SK-N-SH treated with all-trans-retinoic acid at 6 μM for 48 hours (cell line): ENCODE results near the gene EPB41L4A.
"Not testable (repeated sequence)": the region's sequence is repeated elsewhere in the genome, so short reads cannot be mapped to it uniquely, and the experiment has no call there.

ENCODE experiments used
- ATAC-seq: fragments of 200-7000 bp; cut with Tn5 transposase; 3 replicates; pipeline ENCODE4 v1.9.1; 2020; ENCODE audit warnings: mild to moderate bottlenecking, moderate library complexity
- ARNTL ChIP-seq: fragments of 450-650 bp; formaldehyde crosslinking; IDR thresholded peaks from 2 replicates; pipeline ENCODE4 v1.5.0; 2020; ENCODE audit warnings: low read depth, mild to moderate bottlenecking, moderate library complexity, borderline replicate concordance
- GLIS3 ChIP-seq: fragments of 250-450 bp; sonication (Bioruptor Pico); IDR thresholded peaks from 2 replicates; pipeline ENCODE4 v1.5.0; 2020; ENCODE audit warnings: mild to moderate bottlenecking, moderate library complexity
- ISL1 ChIP-seq: fragments of 250-450 bp; sonication (Bioruptor Pico); IDR thresholded peaks from 2 replicates; pipeline ENCODE4 v2.1.2; 2022; ENCODE audit warnings: mild to moderate bottlenecking, moderate library complexity
- RARB ChIP-seq: fragments of 250-450 bp; sonication (Bioruptor Pico); IDR thresholded peaks from 2 replicates; pipeline ENCODE4 v1.8.0; 2021; ENCODE audit warnings: mild to moderate bottlenecking, moderate library complexity
- TCF4 ChIP-seq: fragments of 250-450 bp; sonication (Bioruptor Pico); IDR thresholded peaks from 2 replicates; pipeline ENCODE4 v1.8.0; 2021; ENCODE audit warnings: mild to moderate bottlenecking, moderate library complexity, borderline replicate concordance
- TOX ChIP-seq: fragments of 250-450 bp; sonication (Bioruptor Pico); IDR thresholded peaks from 2 replicates; pipeline ENCODE4 v1.8.0; 2021; ENCODE audit warnings: mild to moderate bottlenecking, moderate library complexity, borderline replicate concordance
- ZC3H10 ChIP-seq: fragments of 250-450 bp; sonication (Bioruptor Pico); IDR thresholded peaks from 2 replicates; pipeline ENCODE4 v1.5.1; 2021; ENCODE audit warnings: mild to moderate bottlenecking, moderate library complexity
- ZNF70 ChIP-seq: fragments of 450-650 bp; formaldehyde crosslinking; IDR thresholded peaks from 2 replicates; pipeline ENCODE4 v1.5.0; 2020; ENCODE audit warnings: mild to moderate bottlenecking, moderate library complexity
- ZNF8 ChIP-seq: fragments of 450-650 bp; formaldehyde crosslinking; IDR thresholded peaks from 2 replicates; pipeline ENCODE4 v1.5.0; 2020; ENCODE audit warnings: mild to moderate bottlenecking, moderate library complexity
- TF ChIP-seq, protein P1 (sequence below): fragments of 250-450 bp; sonication (Bioruptor Pico); IDR thresholded peaks from 2 replicates; pipeline ENCODE4 v1.8.0; 2020; ENCODE audit warnings: mild to moderate bottlenecking, moderate library complexity, borderline replicate concordance
- TF ChIP-seq, protein P2 (sequence below): fragments of 250-450 bp; sonication (Bioruptor Pico); IDR thresholded peaks from 2 replicates; pipeline ENCODE4 v1.8.0; 2021; ENCODE audit warnings: low read depth, mild to moderate bottlenecking, moderate library complexity, borderline replicate concordance
- TF ChIP-seq, protein P3 (sequence below): fragments of 250-450 bp; sonication (Bioruptor Pico); IDR thresholded peaks from 2 replicates; pipeline ENCODE4 v1.5.1; 2021; ENCODE audit warnings: mild to moderate bottlenecking, moderate library complexity
- TF ChIP-seq, protein P4 (sequence below): fragments of 250-450 bp; sonication (Bioruptor Pico); IDR thresholded peaks from 2 replicates; pipeline ENCODE4 v1.5.0; 2020; ENCODE audit warnings: mild to moderate bottlenecking, moderate library complexity
- TF ChIP-seq, protein P5 (sequence below): fragments of 250-450 bp; sonication (Bioruptor Pico); IDR thresholded peaks from 2 replicates; pipeline ENCODE4 v1.5.1; 2020; ENCODE audit warnings: low read depth, mild to moderate bottlenecking, moderate library complexity

The EPB41L4A gene

DNA sequence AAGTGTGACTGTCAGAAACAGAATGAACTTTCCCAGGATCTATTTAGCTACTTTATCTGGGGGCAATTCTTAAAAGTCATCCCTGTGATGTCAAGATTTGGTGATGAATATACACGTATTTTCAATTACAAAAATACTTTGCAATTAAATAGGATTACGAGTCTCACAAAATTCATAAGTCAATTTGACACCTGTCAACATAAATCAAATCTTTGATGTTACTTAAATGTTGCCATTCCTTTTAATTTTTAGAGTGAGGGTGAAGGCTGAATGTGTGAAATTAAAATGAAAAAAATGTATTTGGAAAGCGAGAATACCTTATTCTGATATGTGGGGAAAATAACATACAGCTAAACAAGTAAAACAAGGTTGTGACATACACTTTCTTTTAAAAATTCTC is 202.9 kb downstream of the EPB41L4A start (continued):
- TF ChIP-seq, protein P1, sequence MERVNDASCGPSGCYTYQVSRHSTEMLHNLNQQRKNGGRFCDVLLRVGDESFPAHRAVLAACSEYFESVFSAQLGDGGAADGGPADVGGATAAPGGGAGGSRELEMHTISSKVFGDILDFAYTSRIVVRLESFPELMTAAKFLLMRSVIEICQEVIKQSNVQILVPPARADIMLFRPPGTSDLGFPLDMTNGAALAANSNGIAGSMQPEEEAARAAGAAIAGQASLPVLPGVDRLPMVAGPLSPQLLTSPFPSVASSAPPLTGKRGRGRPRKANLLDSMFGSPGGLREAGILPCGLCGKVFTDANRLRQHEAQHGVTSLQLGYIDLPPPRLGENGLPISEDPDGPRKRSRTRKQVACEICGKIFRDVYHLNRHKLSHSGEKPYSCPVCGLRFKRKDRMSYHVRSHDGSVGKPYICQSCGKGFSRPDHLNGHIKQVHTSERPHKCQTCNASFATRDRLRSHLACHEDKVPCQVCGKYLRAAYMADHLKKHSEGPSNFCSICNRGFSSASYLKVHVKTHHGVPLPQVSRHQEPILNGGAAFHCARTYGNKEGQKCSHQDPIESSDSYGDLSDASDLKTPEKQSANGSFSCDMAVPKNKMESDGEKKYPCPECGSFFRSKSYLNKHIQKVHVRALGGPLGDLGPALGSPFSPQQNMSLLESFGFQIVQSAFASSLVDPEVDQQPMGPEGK (CRISPR knock-in tag) = no peak
- TF ChIP-seq ZC3H10 (CRISPR knock-in tag) = no peak
- TF ChIP-seq, all 23 proteins: peak for 0

DNA sequence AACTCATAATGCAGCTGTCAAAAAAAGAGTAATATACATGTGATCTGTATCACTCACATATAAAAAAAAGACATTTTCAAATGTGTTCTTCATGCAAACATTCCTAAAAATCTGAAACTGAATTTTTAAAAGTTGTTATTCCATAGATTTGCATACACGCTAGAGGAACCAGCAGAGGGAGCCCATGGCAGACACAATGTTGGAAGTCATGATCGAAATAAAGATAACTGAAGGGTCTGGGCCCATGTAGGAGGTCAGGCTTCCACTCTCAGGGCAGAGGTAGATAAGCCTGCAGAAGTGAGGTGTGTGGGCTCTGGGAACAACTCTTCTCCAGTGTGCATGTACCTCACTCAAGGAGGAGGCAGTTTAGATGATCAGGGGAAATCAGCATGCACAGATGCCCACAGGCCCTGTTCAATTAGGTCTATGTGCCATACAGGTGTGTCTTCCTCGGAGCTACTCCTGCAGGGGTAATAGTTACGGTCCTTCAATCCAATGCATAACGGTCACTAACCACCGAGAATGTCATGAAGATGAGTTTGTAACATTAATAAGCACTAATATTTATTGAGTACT is 208.6 kb downstream of the EPB41L4A start:
- peak; percentile 86 for ATAC-seq
- TF ChIP-seq TCF4 (CRISPR knock-in tag) (no peak), ZNF8 (CRISPR knock-in tag) (no peak), ISL1 (CRISPR knock-in tag) (no peak)

DNA sequence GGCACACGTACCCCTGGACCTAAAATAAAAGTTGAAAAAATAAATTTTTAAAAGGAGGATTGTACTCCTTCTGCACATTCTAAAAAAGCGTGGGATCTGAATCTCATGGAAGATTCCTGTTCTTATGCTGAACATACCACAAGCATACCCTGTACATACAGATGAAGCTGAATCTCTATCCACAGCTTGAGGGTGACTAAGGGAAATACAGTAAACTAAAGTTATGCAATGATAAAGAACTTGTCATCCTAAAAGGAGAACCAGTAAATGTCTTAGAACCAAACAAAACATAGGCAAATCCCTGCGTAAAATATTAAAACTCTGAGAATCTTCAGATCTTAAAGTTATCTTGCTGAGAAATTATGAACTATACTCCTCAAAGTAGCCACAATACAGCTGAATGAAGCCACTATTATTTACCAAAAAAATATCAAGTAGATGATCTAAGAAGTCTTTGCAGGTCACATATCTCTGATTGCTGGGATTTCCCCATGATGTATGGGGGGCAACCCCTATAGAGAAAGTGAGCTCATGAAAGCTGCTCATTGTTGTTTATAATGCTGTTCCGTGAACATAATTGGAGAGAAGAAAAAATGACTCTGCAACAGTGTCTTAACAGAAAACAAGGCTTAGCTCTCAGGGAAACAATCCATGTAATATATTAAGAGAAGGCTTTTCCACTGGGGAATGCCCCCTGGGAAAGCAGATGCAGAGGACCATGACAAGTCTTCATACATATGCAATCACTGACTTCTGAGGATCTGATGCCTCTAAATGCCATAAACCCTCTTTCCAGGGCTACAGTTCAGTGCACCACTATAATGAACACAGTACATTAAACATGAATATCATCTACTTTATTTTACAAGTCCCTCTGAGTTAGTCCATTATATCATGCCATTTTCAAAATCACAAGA is 210.1 kb downstream of the EPB41L4A start:
- TF ChIP-seq ZNF8 (CRISPR knock-in tag) = no peak
- TF ChIP-seq, protein P1 (CRISPR knock-in tag) = no peak
- TF ChIP-seq GLIS3 (CRISPR knock-in tag) = no peak
- TF ChIP-seq, protein P2, sequence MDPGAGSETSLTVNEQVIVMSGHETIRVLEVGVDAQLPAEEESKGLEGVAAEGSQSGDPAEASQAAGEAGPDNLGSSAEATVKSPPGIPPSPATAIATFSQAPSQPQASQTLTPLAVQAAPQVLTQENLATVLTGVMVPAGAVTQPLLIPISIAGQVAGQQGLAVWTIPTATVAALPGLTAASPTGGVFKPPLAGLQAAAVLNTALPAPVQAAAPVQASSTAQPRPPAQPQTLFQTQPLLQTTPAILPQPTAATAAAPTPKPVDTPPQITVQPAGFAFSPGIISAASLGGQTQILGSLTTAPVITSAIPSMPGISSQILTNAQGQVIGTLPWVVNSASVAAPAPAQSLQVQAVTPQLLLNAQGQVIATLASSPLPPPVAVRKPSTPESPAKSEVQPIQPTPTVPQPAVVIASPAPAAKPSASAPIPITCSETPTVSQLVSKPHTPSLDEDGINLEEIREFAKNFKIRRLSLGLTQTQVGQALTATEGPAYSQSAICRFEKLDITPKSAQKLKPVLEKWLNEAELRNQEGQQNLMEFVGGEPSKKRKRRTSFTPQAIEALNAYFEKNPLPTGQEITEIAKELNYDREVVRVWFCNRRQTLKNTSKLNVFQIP (CRISPR knock-in tag) = no peak
- TF ChIP-seq, protein P3, sequence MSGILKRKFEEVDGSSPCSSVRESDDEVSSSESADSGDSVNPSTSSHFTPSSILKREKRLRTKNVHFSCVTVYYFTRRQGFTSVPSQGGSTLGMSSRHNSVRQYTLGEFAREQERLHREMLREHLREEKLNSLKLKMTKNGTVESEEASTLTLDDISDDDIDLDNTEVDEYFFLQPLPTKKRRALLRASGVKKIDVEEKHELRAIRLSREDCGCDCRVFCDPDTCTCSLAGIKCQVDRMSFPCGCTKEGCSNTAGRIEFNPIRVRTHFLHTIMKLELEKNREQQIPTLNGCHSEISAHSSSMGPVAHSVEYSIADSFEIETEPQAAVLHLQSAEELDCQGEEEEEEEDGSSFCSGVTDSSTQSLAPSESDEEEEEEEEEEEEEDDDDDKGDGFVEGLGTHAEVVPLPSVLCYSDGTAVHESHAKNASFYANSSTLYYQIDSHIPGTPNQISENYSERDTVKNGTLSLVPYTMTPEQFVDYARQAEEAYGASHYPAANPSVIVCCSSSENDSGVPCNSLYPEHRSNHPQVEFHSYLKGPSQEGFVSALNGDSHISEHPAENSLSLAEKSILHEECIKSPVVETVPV (CRISPR knock-in tag) = no peak
- no peak for TF ChIP-seq ARNTL (CRISPR knock-in tag)
- no peak for TF ChIP-seq TOX (CRISPR knock-in tag)
- TF ChIP-seq ZNF70 (CRISPR knock-in tag) = no peak
- TF ChIP-seq RARB (CRISPR knock-in tag) = no peak
- TF ChIP-seq, protein P4, sequence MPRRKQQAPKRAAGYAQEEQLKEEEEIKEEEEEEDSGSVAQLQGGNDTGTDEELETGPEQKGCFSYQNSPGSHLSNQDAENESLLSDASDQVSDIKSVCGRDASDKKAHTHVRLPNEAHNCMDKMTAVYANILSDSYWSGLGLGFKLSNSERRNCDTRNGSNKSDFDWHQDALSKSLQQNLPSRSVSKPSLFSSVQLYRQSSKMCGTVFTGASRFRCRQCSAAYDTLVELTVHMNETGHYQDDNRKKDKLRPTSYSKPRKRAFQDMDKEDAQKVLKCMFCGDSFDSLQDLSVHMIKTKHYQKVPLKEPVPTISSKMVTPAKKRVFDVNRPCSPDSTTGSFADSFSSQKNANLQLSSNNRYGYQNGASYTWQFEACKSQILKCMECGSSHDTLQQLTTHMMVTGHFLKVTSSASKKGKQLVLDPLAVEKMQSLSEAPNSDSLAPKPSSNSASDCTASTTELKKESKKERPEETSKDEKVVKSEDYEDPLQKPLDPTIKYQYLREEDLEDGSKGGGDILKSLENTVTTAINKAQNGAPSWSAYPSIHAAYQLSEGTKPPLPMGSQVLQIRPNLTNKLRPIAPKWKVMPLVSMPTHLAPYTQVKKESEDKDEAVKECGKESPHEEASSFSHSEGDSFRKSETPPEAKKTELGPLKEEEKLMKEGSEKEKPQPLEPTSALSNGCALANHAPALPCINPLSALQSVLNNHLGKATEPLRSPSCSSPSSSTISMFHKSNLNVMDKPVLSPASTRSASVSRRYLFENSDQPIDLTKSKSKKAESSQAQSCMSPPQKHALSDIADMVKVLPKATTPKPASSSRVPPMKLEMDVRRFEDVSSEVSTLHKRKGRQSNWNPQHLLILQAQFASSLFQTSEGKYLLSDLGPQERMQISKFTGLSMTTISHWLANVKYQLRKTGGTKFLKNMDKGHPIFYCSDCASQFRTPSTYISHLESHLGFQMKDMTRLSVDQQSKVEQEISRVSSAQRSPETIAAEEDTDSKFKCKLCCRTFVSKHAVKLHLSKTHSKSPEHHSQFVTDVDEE (CRISPR knock-in tag) = no peak
- TF ChIP-seq, protein P5, sequence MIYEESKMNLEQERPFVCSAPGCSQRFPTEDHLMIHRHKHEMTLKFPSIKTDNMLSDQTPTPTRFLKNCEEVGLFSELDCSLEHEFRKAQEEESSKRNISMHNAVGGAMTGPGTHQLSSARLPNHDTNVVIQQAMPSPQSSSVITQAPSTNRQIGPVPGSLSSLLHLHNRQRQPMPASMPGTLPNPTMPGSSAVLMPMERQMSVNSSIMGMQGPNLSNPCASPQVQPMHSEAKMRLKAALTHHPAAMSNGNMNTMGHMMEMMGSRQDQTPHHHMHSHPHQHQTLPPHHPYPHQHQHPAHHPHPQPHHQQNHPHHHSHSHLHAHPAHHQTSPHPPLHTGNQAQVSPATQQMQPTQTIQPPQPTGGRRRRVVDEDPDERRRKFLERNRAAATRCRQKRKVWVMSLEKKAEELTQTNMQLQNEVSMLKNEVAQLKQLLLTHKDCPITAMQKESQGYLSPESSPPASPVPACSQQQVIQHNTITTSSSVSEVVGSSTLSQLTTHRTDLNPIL = no peak
- no peak for ATAC-seq

DNA sequence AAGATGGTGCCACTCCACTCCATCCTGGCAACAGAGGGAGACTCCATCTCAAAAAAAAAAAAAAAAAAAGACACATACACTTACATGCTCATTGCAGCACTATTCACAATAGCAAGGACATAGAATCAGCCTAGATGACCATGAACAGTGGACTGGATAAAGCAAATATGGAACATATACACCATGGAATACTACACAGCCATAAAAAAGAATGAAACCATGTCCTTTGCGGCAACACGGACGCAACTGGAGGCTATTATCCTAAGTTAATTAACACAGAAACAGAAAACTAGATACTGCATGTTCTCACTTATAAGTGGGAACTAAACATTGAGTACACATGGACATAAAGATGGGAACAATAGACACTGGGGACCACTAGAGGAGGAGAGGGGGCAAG is 210.9 kb downstream of the EPB41L4A start:
- ATAC-seq = not testable (repeated sequence)
